ENCODE measurements around the gene ZMIZ1.
"Not testable (repeated sequence)": the region's sequence is repeated elsewhere in the genome, so short reads cannot be mapped to it uniquely, and the experiment has no call there.

The ZMIZ1 gene

GRCh38 chr10:79332610-79333315, 264.0 kb downstream of the ZMIZ1 start:
- not testable (repeated sequence) for DNase-seq

DNA sequence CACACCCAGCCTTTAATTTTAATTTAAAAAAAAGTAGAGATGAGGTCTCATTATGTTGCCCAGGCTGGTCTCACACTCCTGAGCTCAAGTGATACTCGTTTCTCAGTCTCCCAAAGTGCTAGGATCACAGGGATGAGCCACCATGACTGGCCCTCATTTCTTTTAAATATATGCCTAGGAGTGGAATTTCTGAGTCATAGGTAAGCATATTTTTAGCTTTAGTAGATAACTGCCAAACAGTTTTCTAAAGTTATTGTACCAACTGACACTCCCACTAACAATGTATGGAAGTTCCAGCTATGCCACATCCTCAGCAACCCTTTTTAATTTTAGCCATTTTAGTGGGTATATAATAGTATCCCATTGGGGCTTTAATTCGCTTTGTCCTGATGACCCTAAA, 264.7 kb downstream of the ZMIZ1 start:
- no peak for DNase-seq

DNA sequence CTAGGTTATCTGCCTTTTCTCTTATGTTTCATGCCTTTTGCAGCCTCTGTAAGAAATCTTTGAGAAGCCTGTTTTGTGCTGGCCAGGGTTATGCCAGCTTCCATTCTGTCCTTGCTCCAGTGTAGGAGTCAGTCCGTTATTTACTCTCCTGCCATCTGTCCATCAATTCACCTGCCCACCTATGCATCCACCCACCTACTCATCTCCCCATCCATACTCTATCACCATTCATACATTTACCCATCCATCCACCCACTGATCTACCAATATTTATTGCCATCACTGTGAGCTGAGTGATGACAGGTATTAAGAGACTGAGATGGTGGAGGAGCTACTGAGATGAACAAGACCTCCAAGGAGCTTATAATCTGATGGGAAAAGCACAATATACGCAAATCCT, 265.8 kb downstream of the ZMIZ1 start:
- DNase-seq = no peak

- DNase-seq = no peak
These were observed 266.3 kb downstream of the ZMIZ1 start for GRCh38 chr10:79335094-79335469.

GRCh38 chr10:79335470-79336235, 266.9 kb downstream of the ZMIZ1 start:
- DNase-seq = no peak

GRCh38 chr10:79336276-79336675, 267.5 kb downstream of the ZMIZ1 start:
- DNase-seq = no peak

GRCh38 chr10:79336739-79337138, 268.0 kb downstream of the ZMIZ1 start:
- no peak for DNase-seq

GRCh38 chr10:79337783-79338469, 269.2 kb downstream of the ZMIZ1 start:
- DNase-seq = not testable (repeated sequence)

DNA sequence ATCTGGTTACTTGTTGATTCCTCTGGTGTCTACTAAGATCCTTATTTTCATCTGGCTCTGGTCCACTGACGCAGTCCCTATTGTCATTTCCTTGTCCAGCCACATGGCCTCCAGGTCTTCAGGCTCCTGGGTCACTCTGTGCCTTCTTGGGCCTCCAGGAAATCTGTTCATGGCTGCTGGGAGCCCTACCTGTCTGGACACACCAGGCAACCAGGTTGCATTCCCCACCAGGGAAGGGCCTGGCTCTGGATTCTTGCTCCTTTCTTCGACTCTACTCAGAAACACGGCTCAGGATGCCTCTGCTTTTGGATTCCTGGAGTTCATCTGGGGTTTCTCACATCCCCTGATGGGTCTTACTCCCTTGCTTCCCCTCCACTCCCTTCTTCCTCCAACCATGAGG, 270.5 kb downstream of the ZMIZ1 start:
- no peak for DNase-seq

- DNase-seq = peak; percentile 18
These were observed 272.0 kb downstream of the ZMIZ1 start for GRCh38 chr10:79340646-79341244.

DNA sequence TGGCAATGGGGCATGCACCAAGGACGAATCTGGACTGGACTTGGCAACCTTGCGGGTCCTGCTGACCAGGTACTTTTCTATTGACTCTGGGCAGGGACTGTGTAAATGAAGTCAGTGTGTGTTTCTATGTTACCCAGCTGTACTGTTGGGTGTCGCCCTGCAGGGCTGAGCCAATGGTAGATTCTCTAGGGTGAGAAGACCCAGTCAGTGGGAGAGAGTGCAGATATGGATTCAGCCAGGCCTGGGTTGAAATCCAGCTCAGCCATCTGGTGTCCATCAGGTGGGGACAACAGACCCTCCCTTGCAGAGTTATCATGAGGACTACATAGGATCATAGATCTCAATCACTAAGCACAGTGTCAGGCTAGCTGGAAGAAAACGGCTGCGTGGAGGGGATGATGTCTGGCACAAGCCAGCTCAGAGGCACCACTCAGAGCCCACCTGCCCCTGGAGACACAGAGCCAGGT, 273.6 kb downstream of the ZMIZ1 start:
- peak; percentile 64 for DNase-seq

DNA sequence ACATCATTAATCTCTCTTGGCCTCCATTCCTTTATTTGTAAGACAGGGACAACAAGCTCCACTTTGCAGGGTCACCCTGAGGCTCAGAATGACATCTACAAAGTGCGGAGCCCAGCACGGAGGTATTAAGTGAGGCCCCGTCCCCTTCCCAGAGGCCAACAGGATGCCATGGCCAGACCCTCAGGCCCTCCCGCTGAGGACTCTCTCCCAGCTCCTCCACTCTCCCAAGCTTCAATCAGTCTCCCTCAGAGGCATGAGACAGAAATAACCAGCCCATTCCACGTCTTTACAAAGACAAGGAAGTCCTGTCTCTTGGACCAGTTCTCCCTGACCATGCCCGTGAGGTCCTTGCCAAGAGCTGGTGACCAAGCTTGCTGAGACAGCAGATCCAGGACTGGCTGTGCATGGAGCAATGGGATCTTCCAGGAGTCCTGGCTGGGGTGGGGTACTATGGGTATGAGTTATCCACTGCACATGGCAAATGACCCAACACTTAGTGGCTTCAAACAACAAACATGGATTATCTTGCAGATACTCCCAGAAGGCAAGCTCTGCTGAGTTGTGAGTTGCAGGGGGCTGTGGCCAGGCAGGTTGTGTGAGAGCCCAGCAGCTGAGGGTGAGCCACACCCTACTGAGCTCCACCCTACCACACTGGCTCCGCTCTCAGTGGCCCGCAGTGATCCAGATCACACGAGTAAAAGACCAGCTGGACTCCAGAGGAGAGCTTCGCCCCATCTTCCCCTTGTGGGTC, 274.2 kb downstream of the ZMIZ1 start:
- no peak for DNase-seq

DNA sequence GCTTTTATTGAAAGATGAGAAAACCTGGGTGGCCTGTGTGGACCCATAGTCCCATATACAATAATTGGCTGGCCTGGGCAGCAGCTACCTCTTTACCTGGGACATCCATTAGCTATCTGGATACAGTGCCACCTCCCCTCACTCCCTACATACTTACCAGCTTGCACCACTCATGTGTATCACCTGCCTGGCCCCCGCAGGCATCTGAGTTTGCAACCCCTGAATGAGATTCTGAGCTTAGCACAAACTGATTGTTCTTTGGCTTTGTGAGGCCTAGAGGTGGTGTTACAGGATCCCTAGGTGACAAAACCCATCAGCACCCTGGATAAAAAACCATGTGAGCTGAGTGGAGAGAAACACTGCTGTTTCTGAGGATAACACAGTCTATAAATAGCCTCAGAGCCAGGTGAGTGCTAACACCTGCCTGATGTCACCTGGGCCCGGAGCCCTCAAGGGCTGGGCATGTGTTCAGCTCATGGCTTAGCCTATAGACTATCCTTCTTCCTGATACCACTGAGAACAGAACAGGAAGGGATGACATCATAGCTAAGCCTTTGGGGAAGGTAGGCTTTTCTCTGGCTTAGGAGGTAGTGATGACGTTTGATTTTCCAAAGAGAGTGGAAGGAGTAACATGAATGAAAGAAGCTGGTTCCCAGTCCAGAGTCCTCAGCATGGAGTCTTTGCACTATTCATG, 275.9 kb downstream of the ZMIZ1 start:
- no peak for DNase-seq

GRCh38 chr10:79345241-79346011, 276.7 kb downstream of the ZMIZ1 start:
- DNase-seq = no peak

GRCh38 chr10:79346012-79346340, 277.2 kb downstream of the ZMIZ1 start:
- no peak for DNase-seq

DNA sequence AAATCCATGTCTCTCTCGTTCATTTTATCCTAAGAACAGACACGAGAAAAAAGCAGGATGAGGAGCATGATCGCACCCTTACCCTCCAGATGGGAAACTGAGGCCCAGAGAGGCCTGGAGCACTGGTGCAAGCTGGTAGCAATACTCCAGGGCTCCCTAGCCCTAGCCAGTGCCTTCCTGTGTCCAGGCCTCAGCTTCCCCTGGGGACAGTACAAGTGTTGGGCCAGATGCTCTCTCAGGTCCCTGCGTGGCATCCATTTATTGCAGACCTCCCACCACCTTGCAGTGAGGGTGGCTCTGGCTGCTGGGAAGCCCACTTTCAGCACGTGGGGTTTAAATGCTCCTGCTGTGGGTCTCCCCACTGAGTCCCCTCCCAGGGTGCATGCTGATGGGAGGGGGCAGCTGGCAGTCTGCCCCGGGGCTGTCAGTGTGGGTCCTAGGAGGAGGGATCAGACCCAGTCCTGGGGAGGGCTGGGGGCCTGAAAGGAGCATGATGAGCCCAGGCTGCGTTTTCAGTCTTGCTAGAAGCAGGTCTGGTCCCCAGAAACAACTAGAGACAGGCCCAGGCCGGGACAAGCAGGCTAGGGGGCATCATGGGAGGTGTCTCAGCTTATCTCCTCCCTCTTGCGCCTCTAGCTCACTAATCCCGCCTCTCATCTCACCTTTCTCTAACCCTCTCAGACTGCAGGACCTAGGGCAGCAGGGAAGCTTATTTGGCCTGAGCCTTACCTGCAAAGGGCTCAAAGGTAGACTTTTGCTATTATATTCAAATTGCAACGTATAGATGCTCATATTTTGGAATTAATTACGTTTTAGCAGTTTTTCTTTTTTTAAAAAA, 277.8 kb downstream of the ZMIZ1 start:
- peak; percentile 55 for DNase-seq

DNA sequence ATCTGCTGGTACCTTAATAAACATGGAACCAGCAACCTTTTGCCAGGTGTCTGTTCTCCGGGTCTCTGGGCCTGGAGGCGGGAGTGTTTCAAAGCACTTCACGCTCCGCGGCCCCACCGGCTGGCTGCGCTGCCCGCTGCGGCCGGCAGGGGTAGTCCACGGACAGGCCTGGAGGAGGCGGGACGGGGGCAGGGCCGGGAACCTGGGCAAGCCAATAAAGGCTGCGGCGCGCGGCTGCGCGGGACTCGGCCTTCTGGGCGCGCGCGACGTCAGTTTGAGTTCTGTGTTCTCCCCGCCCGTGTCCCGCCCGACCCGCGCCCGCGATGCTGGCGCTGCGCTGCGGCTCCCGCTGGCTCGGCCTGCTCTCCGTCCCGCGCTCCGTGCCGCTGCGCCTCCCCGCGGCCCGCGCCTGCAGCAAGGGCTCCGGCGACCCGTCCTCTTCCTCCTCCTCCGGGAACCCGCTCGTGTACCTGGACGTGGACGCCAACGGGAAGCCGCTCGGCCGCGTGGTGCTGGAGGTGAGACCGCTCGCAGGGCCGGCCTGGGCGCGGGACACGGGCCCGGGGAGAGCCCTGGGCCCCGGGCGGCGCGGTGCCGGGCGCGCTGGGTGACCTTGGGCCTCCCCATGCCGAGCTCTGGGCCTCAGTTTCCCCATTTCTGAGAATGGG, 278.6 kb downstream of the ZMIZ1 start, which contains the start of gene PPIF:
PPIF (plus strand) TSS at position 244 of the 668 bp plus-strand sequence; CDS start at position 324, 80 bp downstream.
- DNase-seq = peak; percentile 92

- peak; percentile 45 for DNase-seq
These were observed 279.3 kb downstream of the ZMIZ1 start for GRCh38 chr10:79347894-79348639.

GRCh38 chr10:79348640-79348988, 279.8 kb downstream of the ZMIZ1 start:
- no peak for DNase-seq
